Measurements from ENCODE around the gene FCRL5. TPM values are rescaled to one million over a fixed set of nuclear protein-coding genes. Genes with fewer than 3 reads are reported as not detected.

FCRL5 gene
- total and polyA plus RNA-seq, 10 of the 15 experiments (the other 5 are each of a cell fraction or from before 2014, with no cell fraction given): 1.1 to 136 (median 7.0) TPM

DNA sequence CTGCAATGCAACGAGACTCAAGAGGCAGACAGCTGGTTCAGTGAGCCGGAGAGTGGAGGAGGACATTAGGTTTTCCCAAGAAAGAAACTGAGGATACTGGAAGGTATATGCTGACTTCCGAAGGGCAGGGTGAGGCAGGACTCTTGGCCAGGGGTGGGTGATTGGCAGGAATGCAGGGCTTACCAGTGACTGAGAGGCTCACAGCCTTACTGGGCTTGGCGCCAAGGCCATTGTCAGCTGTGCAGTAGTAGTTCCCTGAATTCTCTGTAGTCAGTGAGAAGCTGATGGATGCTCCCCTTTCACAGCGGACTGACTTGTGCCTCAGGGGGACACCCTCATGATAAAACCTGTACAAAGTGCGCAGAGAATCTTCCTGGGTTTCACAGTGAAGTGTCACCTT is 9.6 kb downstream of the FCRL5 start:
- Histone ChIP-seq H2AFZ (ENCODE audit: control insufficient read depth, low read depth, low read length) (no peak overlapping the region), H3K27ac (ENCODE audit: control insufficient read depth, insufficient read depth) (no peak overlapping the region), H3K9ac (ENCODE audit: control insufficient read depth, insufficient read depth, low read length) (no peak overlapping the region), H3K4me1 (ENCODE audit: control insufficient read depth, insufficient read depth, low read length) (peaks cover 6% of the 10 kb centered on the region; the same call in 1 of the 2 replicates), H3K9me3 (replicated peaks; ENCODE audit: control insufficient read depth, insufficient read depth, low read length) (no peaks in the 10 kb centered on the region), H3K4me3 (no peak overlapping the region), H3K27me3 (replicated peaks in 1 of 2; ENCODE audit: control insufficient read depth in 2 of 2, insufficient read depth in 2 of 2, low read length in 1 of 2) (0 out of 4 replicates have a peak, but pooled peaks cover 0 to 3% of the 10 kb centered on the region in 2 experiments), H3K79me2 (ENCODE audit: control insufficient read depth, insufficient read depth, low read length) (no peaks in the 10 kb centered on the region), H3K36me3 (ENCODE audit: control insufficient read depth in 2 of 2, insufficient read depth in 2 of 2, low read length in 1 of 2) (no peaks in the 10 kb centered on the region; a peak in 1 of 4 replicates), H4K20me1 (ENCODE audit: control insufficient read depth, insufficient read depth) (no peaks in the 10 kb centered on the region), H3K4me2 (ENCODE audit: control insufficient read depth, insufficient read depth) (no peak overlapping the region)
- no peak for DNase-seq (ENCODE audit: low read depth, low spot score)
- ChIA-PET POLR2A (no interaction called here), RAD21 (ENCODE audit: unreplicated experiment) (no interaction called here), SMC1A (ENCODE audit: uncharacterized antibody, unreplicated experiment) (interaction anchor here (0.9 to 1.5 kb wide), 2 partner anchors 37 to 48 kb away, joined by 3 to 4 read pairs; no protein-coding TSS in a partner anchor), CTCF (interaction anchor here (1.2 to 2.2 kb wide), 4 partner anchors 9 to 38 kb away, joined by 4 to 10 read pairs (median 6); partner anchors contain the start of gene FCRL5)
- TF ChIP-seq NR2F1 (conservative IDR thresholded peaks at IDR 0.05) (no peak), ETV6 (conservative IDR thresholded peaks at IDR 0.05 in 1 of 2, IDR thresholded peaks at IDR 0.05 in 1 of 2; ENCODE audit: borderline replicate concordance in 1 of 2, low read depth in 1 of 2) (no peak)
- TF ChIP-seq, protein P1, sequence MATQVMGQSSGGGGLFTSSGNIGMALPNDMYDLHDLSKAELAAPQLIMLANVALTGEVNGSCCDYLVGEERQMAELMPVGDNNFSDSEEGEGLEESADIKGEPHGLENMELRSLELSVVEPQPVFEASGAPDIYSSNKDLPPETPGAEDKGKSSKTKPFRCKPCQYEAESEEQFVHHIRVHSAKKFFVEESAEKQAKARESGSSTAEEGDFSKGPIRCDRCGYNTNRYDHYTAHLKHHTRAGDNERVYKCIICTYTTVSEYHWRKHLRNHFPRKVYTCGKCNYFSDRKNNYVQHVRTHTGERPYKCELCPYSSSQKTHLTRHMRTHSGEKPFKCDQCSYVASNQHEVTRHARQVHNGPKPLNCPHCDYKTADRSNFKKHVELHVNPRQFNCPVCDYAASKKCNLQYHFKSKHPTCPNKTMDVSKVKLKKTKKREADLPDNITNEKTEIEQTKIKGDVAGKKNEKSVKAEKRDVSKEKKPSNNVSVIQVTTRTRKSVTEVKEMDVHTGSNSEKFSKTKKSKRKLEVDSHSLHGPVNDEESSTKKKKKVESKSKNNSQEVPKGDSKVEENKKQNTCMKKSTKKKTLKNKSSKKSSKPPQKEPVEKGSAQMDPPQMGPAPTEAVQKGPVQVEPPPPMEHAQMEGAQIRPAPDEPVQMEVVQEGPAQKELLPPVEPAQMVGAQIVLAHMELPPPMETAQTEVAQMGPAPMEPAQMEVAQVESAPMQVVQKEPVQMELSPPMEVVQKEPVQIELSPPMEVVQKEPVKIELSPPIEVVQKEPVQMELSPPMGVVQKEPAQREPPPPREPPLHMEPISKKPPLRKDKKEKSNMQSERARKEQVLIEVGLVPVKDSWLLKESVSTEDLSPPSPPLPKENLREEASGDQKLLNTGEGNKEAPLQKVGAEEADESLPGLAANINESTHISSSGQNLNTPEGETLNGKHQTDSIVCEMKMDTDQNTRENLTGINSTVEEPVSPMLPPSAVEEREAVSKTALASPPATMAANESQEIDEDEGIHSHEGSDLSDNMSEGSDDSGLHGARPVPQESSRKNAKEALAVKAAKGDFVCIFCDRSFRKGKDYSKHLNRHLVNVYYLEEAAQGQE (IDR thresholded peaks at IDR 0.05; ENCODE audit: low read depth, low read length): no peak
- 71% methylated on average over 6 of the region's 6 CpGs for whole genome bisulfite sequencing (ENCODE audit: insufficient coverage, insufficient replicate concordance, low lambda C conversion rate, missing lambda C conversion rate)
- no TSS peak for BruUV-seq (replicated peaks)
- no peak for ATAC-seq
- in situ Hi-C loops (cut with MboI): no loop called here
- intact Hi-C loops (cut with micrococcal nuclease; ENCODE audit: unreplicated experiment): no loop called here
- no peak for FAIRE-seq

Data from GM12878 (cell line).